Mesothelial cell of epicardium (in vitro differentiated cells): Measurements from ENCODE around the gene CPVL. TPM values are rescaled to one million over a fixed set of nuclear protein-coding genes. Genes with fewer than 3 reads are reported as not detected.

ENCODE experiments used
- DNase-seq, 2 experiments: peaks; one replicate each; pipeline ENCODE4 v3.0.0; 2021; ENCODE audit warnings: low spot score in 2 of 2; ENCODE audit not compliant: unreplicated experiment in 2 of 2
- H3K27ac Mint-ChIP-seq: 2 replicates; pipeline ENCODE4 v1.8.0; 2021; ENCODE audit warnings: mixed read lengths
- H3K27me3 Mint-ChIP-seq: 2 replicates; pipeline ENCODE4 v1.8.0; 2021; ENCODE audit warnings: low read depth, mixed read lengths
- H3K36me3 Mint-ChIP-seq: 2 replicates; pipeline ENCODE4 v1.8.0; 2021; ENCODE audit warnings: mixed read lengths
- H3K4me1 Mint-ChIP-seq: 2 replicates; pipeline ENCODE4 v1.8.0; 2021; ENCODE audit warnings: mixed read lengths
- H3K4me3 Mint-ChIP-seq: 2 replicates; pipeline ENCODE4 v1.8.0; 2021; ENCODE audit warnings: mild to moderate bottlenecking, moderate library complexity, mixed read lengths
- H3K9me3 Mint-ChIP-seq: 2 replicates; pipeline ENCODE4 v1.8.0; 2021; ENCODE audit warnings: mixed read lengths
- CTCF ChIP-seq: fragments of 200-600 bp; sonication (generic); IDR thresholded peaks from one replicate; pipeline ENCODE4 v1.5.0; 2021; ENCODE audit warnings: antibody characterized with exemption; ENCODE audit not compliant: unreplicated experiment
- total RNA-seq: library from RNA; stranded (reverse); gene quantifications from 3 replicates; pipeline ENCODE4 v1.2.1, GENCODE V29; 2021

The CPVL gene
- total RNA-seq, 1 donor from 2014 or later: 11.4 TPM

DNA sequence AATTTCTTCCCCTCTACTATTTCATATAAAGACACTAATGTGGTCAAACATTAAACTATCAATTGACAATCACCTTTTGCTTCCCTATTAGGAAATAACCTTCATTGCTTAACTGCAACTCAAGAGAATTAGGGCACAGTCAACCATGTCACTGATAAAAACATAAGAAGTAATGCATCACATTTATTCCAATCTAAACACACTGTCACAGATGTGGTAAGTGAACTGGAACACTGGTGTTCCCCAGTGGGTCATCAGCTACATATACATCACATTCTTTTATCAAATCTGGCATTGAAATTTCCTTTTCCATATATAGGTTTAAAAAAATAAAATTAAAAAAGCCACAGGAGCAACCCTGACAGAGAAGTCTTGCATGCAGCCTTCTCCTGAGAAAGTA lies 191.9 kb downstream of the CPVL start:
- peaks cover 27% of the 10 kb centered on the region for H3K4me1 Mint-ChIP-seq
- H3K9me3 Mint-ChIP-seq: no peaks in the 10 kb centered on the region
- DNase-seq: no peak
- TF ChIP-seq CTCF: no peak
- H3K4me3 Mint-ChIP-seq: peak overlapping the region; percentile 61
- H3K36me3 Mint-ChIP-seq: no peaks in the 10 kb centered on the region
- H3K27me3 Mint-ChIP-seq: peaks cover 19% of the 10 kb centered on the region
- no peak overlapping the region for H3K27ac Mint-ChIP-seq

GRCh38 chr7:28953633-28954032 lies 192.7 kb downstream of the CPVL start:
- H3K9me3 Mint-ChIP-seq: no peaks in the 10 kb centered on the region
- no peaks in the 10 kb centered on the region for H3K36me3 Mint-ChIP-seq
- DNase-seq: no peak
- no peak overlapping the region for H3K4me3 Mint-ChIP-seq
- H3K27ac Mint-ChIP-seq: no peak overlapping the region
- no peak for TF ChIP-seq CTCF
- H3K4me1 Mint-ChIP-seq: peaks cover 21% of the 10 kb centered on the region
- peaks cover 15% of the 10 kb centered on the region for H3K27me3 Mint-ChIP-seq

Other genes with a start within 250 kb of the CPVL start
- gene TRIL, start 188.2 kb downstream of the CPVL start, total RNA-seq: 11.9 to 14.2 TPM (median 13.4 TPM) in 3 replicates
- gene CHN2, start 48.2 kb upstream of the CPVL start, total RNA-seq: 6.9 to 8.0 TPM (median 7.0 TPM) in 3 replicates